ENCODE results near the gene FAM3A. TPM values are rescaled to one million over a fixed set of nuclear protein-coding genes. Genes with fewer than 3 reads are reported as not detected.
"Not testable (repeated sequence)": the region's sequence is repeated elsewhere in the genome, so short reads cannot be mapped to it uniquely, and the experiment has no call there.

The FAM3A gene
- total RNA-seq, 2 experiments from 2014 or later: 34.4 to 38.6 TPM

DNA sequence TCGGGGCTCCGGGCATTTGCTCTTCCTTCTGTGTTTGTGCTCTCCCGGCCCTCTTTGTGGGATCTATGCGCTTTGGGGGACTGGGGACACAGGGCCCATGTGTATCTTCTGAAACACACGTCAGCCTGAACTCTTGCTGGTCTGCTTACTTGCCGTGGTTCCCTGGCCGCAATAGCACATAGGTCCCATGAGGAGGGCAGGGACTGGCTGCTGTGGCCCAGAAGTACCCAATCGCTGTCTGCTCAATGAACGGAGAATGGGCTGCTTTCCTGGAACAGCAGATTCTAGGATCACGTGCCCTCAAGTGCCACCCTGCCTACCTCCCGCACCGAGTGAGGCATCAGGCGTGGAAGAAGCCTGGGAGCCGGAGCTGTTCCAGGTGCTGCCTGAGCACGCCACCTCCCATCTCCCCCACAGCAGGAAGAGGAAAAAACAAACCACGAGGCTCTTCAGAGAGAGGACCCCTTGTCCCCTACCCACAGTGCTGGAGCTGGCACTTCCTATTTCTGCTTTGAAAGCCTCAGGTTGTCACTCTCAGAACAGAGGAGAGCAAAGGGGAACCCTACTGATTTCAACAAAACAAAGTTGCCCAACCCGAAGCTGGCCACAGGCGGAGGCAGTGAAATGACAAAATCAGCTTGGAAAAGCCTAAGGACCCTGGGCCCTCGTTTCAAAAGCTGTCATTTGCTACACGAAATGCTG is 26.8 kb upstream of the FAM3A start:
- H3K9me3 Mint-ChIP-seq: no peaks in the 10 kb centered on the region
- H3K4me3 Mint-ChIP-seq: peak overlapping the region; percentile 64
- DNase-seq: no peak
- peaks cover 34% of the 10 kb centered on the region for H3K4me1 Mint-ChIP-seq
- H3K36me3 Mint-ChIP-seq (ENCODE audit: low read depth): peaks cover 13% of the 10 kb centered on the region
- ChIA-PET POLR2A (interaction anchor here (0.6 kb wide), 1 partner anchor 97 kb away, joined by 3 read pairs; no protein-coding TSS in a partner anchor), CTCF (interaction anchor here (0.9 to 1.2 kb wide), 2 partner anchors 11 to 170 kb away, joined by 4 read pairs; no protein-coding TSS in a partner anchor)
- peak overlapping the region; percentile 90 for H3K27ac Mint-ChIP-seq
- H3K27me3 Mint-ChIP-seq: no peaks in the 10 kb centered on the region

- Mint-ChIP-seq H3K4me1 (peaks cover 34% of the 10 kb centered on the region), H3K36me3 (ENCODE audit: low read depth) (peaks cover 11% of the 10 kb centered on the region), H3K27me3 (no peaks in the 10 kb centered on the region), H3K27ac (peak overlapping the region; percentile 90), H3K4me3 (no peak overlapping the region), H3K9me3 (no peaks in the 10 kb centered on the region)
- CTCF ChIA-PET: interaction anchor here (0.9 to 1.2 kb wide), 2 partner anchors 10 to 169 kb away, joined by 4 read pairs; no protein-coding TSS in a partner anchor
- POLR2A ChIA-PET: no interaction called here
- DNase-seq: no peak
Observed at GRCh38 chrX:154541896-154542722, 26.1 kb upstream of the FAM3A start.

DNA sequence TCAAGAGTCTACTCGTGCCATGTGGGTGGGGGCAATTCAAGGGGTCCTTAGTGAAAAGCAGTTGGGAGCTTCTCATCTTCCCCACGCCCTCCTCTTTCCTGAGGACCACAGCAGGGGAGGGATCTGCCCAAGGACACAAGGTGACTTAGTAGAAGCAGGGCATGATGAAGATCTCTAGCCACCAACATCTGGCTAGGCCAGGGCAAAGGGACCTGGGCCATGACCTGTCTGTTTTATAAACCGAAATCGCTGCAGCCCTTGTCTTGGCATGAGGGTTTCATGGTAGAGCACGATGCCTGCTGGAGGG is 25.5 kb upstream of the FAM3A start:
- CTCF ChIA-PET: interaction anchor here (0.9 kb wide), 1 partner anchor 9 kb away, joined by 4 read pairs; no protein-coding TSS in a partner anchor
- no peaks in the 10 kb centered on the region for H3K27me3 Mint-ChIP-seq
- H3K36me3 Mint-ChIP-seq (ENCODE audit: low read depth): peaks cover 11% of the 10 kb centered on the region
- H3K9me3 Mint-ChIP-seq: no peaks in the 10 kb centered on the region
- DNase-seq: no peak
- POLR2A ChIA-PET: no interaction called here
- peak overlapping the region; percentile 19 for H3K27ac Mint-ChIP-seq
- H3K4me3 Mint-ChIP-seq: no peak overlapping the region
- H3K4me1 Mint-ChIP-seq: peaks cover 34% of the 10 kb centered on the region

- no peak for DNase-seq
- H3K27me3 Mint-ChIP-seq: no peaks in the 10 kb centered on the region
- H3K9me3 Mint-ChIP-seq: no peaks in the 10 kb centered on the region
- CTCF ChIA-PET: interaction anchor here (0.6 kb wide), 1 partner anchor 67 kb away, joined by 3 read pairs; no protein-coding TSS in a partner anchor
- peaks cover 31% of the 10 kb centered on the region for H3K4me1 Mint-ChIP-seq
- H3K36me3 Mint-ChIP-seq (ENCODE audit: low read depth): peaks cover 11% of the 10 kb centered on the region
- H3K4me3 Mint-ChIP-seq: no peak overlapping the region
- peak overlapping the region; percentile 46 for H3K27ac Mint-ChIP-seq
- POLR2A ChIA-PET: no interaction called here
Observed at GRCh38 chrX:154540897-154541535, 25.0 kb upstream of the FAM3A start.

- H3K9me3 Mint-ChIP-seq, H3K4me3 Mint-ChIP-seq, CTCF ChIA-PET, H3K27me3 Mint-ChIP-seq, H3K27ac Mint-ChIP-seq, DNase-seq, POLR2A ChIA-PET: not testable (repeated sequence)
- Mint-ChIP-seq H3K4me1 (peaks cover 28% of the 10 kb centered on the region), H3K36me3 (ENCODE audit: low read depth) (peaks cover 12% of the 10 kb centered on the region)
Observed at GRCh38 chrX:154540365-154540764, 24.3 kb upstream of the FAM3A start.

DNA sequence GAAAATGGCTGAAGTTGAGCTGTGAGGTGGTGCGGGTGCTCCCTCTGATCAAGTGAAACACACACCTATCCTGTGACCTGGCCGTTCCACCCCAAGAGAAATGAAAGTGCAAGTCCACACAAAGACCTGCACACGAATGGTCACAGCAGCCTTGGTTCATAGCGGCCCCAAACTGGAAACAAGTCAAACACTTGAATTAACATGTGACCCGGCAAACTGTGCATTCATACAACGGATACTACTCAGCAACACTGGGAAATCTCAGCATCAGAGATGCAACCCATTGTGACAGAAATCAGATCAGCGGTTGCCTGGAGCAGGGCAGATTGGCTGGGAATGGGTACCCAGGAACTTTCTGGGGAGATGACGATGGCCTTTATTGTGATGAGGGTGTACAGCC is 23.0 kb upstream of the FAM3A start:
- Mint-ChIP-seq H3K27me3 (no peaks in the 10 kb centered on the region), H3K9me3 (no peaks in the 10 kb centered on the region), H3K27ac (no peak overlapping the region), H3K4me1 (peaks cover 25% of the 10 kb centered on the region), H3K36me3 (ENCODE audit: low read depth) (peaks cover 12% of the 10 kb centered on the region), H3K4me3 (no peak overlapping the region)
- ChIA-PET CTCF (no interaction called here), POLR2A (no interaction called here)
- DNase-seq: no peak

GRCh38 chrX:154535892-154536291 is 19.9 kb upstream of the FAM3A start:
- H3K4me1 Mint-ChIP-seq: peaks cover 13% of the 10 kb centered on the region
- H3K36me3 Mint-ChIP-seq (ENCODE audit: low read depth): peaks cover 10% of the 10 kb centered on the region
- no peak overlapping the region for H3K4me3 Mint-ChIP-seq
- no peak for DNase-seq
- POLR2A ChIA-PET: no interaction called here
- H3K27ac Mint-ChIP-seq: no peak overlapping the region
- CTCF ChIA-PET: interaction anchor here (1.1 to 2.9 kb wide), 3 partner anchors 9 to 162 kb away, joined by 3 to 15 read pairs (median 4); no protein-coding TSS in a partner anchor
- no peaks in the 10 kb centered on the region for H3K27me3 Mint-ChIP-seq
- H3K9me3 Mint-ChIP-seq: no peaks in the 10 kb centered on the region

- Mint-ChIP-seq H3K36me3 (ENCODE audit: low read depth) (peaks cover 10% of the 10 kb centered on the region), H3K4me1 (peaks cover 13% of the 10 kb centered on the region), H3K4me3 (no peak overlapping the region), H3K9me3 (no peaks in the 10 kb centered on the region), H3K27ac (peak overlapping the region; percentile 66), H3K27me3 (no peaks in the 10 kb centered on the region)
- ChIA-PET CTCF (interaction anchor here (0.6 to 2.9 kb wide), 11 partner anchors 7 to 521 kb away, joined by 3 to 15 read pairs (median 3); partner anchors contain the start of genes PLXNA3 and RPL10), POLR2A (no interaction called here)
- DNase-seq: peak; percentile 88
Observed at GRCh38 chrX:154534526-154535322, 18.7 kb upstream of the FAM3A start.

DNA sequence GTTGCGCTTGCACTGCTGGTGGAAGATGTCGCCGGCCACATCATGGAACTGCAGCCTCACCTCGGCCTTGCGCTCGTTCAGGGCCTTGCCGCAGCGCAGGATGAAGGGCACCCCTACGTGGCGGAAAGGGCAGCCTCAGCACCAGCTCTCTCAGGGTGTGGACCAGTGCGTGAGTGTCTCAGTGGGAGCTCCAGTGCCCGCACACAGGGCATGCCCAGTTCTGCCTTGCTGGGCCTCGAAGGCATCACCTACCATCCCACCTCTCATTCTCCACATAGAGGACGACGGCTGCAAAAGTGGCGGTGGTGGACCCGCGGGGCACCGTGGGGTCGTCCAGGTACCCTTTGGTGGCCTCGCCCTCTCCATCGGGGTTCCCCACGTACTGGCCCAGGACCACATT is 16.7 kb upstream of the FAM3A start:
- peaks cover 6% of the 10 kb centered on the region for H3K4me1 Mint-ChIP-seq
- H3K27ac Mint-ChIP-seq: no peak overlapping the region
- ChIA-PET CTCF (interaction anchor here (0.7 to 1.5 kb wide), 4 partner anchors 9 to 160 kb away, joined by 3 to 5 read pairs (median 4); no protein-coding TSS in a partner anchor), POLR2A (no interaction called here)
- no peak overlapping the region for H3K4me3 Mint-ChIP-seq
- DNase-seq: no peak
- peaks cover 10% of the 10 kb centered on the region for H3K36me3 Mint-ChIP-seq (ENCODE audit: low read depth)
- H3K9me3 Mint-ChIP-seq: no peaks in the 10 kb centered on the region
- H3K27me3 Mint-ChIP-seq: no peaks in the 10 kb centered on the region

DNA sequence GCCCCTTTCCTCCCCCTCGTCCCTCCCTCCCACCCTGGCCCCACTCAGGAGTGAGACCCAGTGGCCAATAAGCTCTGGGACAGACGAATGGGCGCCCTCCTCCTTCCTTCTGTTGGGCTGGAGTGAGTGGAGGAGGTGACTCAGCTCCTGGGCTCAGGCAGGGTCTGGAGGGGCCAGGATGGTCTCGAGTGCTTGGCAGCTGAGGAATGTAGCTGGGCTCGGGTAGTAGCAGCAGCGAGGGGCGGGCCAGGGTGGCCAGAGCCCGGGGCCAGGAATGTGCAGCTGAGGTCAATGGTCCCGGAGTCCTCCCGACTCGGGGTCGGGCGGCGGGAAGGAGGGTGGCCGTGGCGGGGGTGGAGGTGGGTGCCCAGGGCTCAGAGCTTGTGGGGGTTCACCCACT is 15.6 kb upstream of the FAM3A start:
- ChIA-PET POLR2A (no interaction called here), CTCF (interaction anchor here (1.5 kb wide), 1 partner anchor 12 kb away, joined by 5 read pairs; no protein-coding TSS in a partner anchor)
- Mint-ChIP-seq H3K4me3 (no peak overlapping the region), H3K4me1 (peaks cover 15% of the 10 kb centered on the region), H3K36me3 (ENCODE audit: low read depth) (peaks cover 10% of the 10 kb centered on the region), H3K27me3 (no peaks in the 10 kb centered on the region), H3K9me3 (no peaks in the 10 kb centered on the region), H3K27ac (no peak overlapping the region)
- no peak for DNase-seq

GRCh38 chrX:154530286-154530685 is 14.3 kb upstream of the FAM3A start:
- Mint-ChIP-seq H3K27ac (no peak overlapping the region), H3K27me3 (no peaks in the 10 kb centered on the region), H3K4me3 (no peak overlapping the region), H3K9me3 (no peaks in the 10 kb centered on the region), H3K4me1 (peaks cover 26% of the 10 kb centered on the region), H3K36me3 (ENCODE audit: low read depth) (peaks cover 7% of the 10 kb centered on the region)
- POLR2A ChIA-PET: no interaction called here
- CTCF ChIA-PET: no interaction called here
- no peak for DNase-seq

GRCh38 chrX:154529206-154529612 is 13.2 kb upstream of the FAM3A start:
- H3K27ac Mint-ChIP-seq: no peak overlapping the region
- no peaks in the 10 kb centered on the region for H3K27me3 Mint-ChIP-seq
- H3K4me3 Mint-ChIP-seq: no peak overlapping the region
- ChIA-PET POLR2A (no interaction called here), CTCF (interaction anchor here (1.1 kb wide), 1 partner anchor 584 kb away, joined by 3 read pairs; no protein-coding TSS in a partner anchor)
- H3K4me1 Mint-ChIP-seq: peaks cover 24% of the 10 kb centered on the region
- DNase-seq: no peak
- H3K36me3 Mint-ChIP-seq (ENCODE audit: low read depth): peaks cover 3% of the 10 kb centered on the region
- no peaks in the 10 kb centered on the region for H3K9me3 Mint-ChIP-seq

Data from activated CD4-positive, alpha-beta T cell treated with anti-CD3 and anti-CD28 coated beads, Interleukin-2, amount 10 ng/mL, durations not matched to agents 7 days and 5 days (primary cell).